ENCODE data around the gene PLGLB1.
"Not testable (repeated sequence)": the region's sequence is repeated elsewhere in the genome, so short reads cannot be mapped to it uniquely, and the experiment has no call there.

DNA sequence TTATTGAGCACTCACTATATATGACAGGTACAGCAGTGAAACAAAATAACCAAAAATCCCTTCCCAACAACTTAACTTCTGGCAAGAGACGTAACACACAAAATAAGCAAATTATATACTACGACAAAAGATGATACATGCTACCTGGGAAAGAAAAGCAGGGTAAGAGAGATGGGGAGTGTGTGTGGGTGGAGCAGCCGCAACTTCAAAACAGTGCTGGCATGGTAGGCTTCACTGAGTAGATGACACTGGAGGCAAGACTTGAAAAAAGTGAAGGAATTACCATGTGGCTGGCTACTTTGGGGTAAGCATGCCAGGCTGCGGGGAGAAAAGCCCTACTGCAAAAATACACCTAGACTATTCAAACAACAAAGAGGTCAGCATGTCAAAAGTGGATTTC is 36.0 kb upstream of the PLGLB1 start:
- TF ChIP-seq, protein P1, sequence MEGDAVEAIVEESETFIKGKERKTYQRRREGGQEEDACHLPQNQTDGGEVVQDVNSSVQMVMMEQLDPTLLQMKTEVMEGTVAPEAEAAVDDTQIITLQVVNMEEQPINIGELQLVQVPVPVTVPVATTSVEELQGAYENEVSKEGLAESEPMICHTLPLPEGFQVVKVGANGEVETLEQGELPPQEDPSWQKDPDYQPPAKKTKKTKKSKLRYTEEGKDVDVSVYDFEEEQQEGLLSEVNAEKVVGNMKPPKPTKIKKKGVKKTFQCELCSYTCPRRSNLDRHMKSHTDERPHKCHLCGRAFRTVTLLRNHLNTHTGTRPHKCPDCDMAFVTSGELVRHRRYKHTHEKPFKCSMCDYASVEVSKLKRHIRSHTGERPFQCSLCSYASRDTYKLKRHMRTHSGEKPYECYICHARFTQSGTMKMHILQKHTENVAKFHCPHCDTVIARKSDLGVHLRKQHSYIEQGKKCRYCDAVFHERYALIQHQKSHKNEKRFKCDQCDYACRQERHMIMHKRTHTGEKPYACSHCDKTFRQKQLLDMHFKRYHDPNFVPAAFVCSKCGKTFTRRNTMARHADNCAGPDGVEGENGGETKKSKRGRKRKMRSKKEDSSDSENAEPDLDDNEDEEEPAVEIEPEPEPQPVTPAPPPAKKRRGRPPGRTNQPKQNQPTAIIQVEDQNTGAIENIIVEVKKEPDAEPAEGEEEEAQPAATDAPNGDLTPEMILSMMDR (IDR thresholded peaks at IDR 0.05) = not testable (repeated sequence)
- not testable (repeated sequence) for TF ChIP-seq POLR2A (IDR thresholded peaks at IDR 0.05)
